Neuron (in vitro differentiated cells): ENCODE results near the gene GSTO1.

ENCODE experiments used
- H2AFZ ChIP-seq: one replicate; pipeline ENCODE4 v1.6.1; 2013; ENCODE audit warnings: low read depth, mild to moderate bottlenecking, inconsistent platforms, low read length, moderate library complexity
- H3K27me3 ChIP-seq: one replicate; pipeline ENCODE4 v1.6.1; 2013; ENCODE audit warnings: low read length; ENCODE audit not compliant: insufficient read depth
- H3K36me3 ChIP-seq: one replicate; pipeline ENCODE4 v1.6.1; 2013; ENCODE audit warnings: low read length; ENCODE audit not compliant: insufficient read depth
- H3K4me1 ChIP-seq: one replicate; pipeline ENCODE4 v1.6.1; 2013; ENCODE audit warnings: low read length; ENCODE audit not compliant: insufficient read depth
- H3K4me3 ChIP-seq: 2 replicates; pipeline ENCODE4 v1.5.1; 2013; ENCODE audit warnings: mild to moderate bottlenecking, low read length, moderate library complexity
- H3K9me3 ChIP-seq: one replicate; pipeline ENCODE4 v1.6.1; 2013; ENCODE audit warnings: low read length

The GSTO1 gene

GRCh38 chr10:104296687-104297436, 42.2 kb downstream of the GSTO1 start:
- Histone ChIP-seq H3K27me3 (no peaks in the 10 kb centered on the region), H3K4me1 (peaks cover 12% of the 10 kb centered on the region), H3K36me3 (no peaks in the 10 kb centered on the region), H3K9me3 (no peaks in the 10 kb centered on the region), H2AFZ (no peak overlapping the region), H3K4me3 (no peak overlapping the region)

GRCh38 chr10:104297697-104298660, 43.3 kb downstream of the GSTO1 start:
- peaks cover 1% of the 10 kb centered on the region for H3K9me3 ChIP-seq
- H3K27me3 ChIP-seq: no peaks in the 10 kb centered on the region
- H2AFZ ChIP-seq: no peak overlapping the region
- peaks cover 10% of the 10 kb centered on the region for H3K4me1 ChIP-seq
- H3K4me3 ChIP-seq: no peak overlapping the region
- no peaks in the 10 kb centered on the region for H3K36me3 ChIP-seq

DNA sequence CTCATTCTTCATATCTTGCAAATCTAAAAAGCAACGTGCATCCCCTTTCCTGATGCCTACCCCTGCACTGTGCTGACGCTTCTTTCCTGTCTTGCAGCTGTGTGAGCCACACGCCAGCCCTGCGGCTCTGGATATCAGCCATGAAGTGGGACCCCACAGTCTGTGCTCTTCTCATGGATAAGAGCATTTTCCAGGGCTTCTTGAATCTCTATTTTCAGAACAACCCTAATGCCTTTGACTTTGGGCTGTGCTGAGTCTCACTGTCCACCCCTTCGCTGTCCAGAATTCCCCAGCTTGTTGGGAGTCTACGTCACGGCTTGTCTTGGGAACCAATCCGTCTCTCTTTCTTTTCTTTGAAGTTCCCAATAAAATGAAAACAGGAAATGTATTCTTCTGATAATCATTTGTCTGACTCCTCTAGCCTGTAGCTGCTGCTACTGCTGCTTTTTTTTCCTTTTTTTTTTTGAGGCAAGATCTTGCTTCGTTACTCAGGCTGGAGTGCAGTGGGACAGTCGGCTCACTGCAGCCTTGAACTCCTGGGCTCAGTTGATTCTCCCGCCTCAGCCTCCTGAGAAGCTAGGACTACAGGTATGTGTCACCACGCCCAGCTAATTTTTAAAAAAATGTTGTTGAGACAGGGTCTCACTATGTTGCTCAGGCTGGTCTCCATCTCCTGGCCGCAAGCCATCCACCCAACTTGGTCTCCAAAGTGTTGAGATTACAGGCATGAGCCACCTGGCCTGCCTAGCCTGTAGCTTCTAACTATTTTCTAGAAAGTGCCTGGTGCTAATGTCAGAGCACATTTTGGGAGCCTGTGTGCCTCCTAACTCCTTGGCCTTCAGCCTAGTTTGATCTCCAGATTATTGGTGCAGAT, 44.6 kb downstream of the GSTO1 start:
- no peaks in the 10 kb centered on the region for H3K27me3 ChIP-seq
- H3K9me3 ChIP-seq: peaks cover 1% of the 10 kb centered on the region
- H3K36me3 ChIP-seq: no peaks in the 10 kb centered on the region
- no peak overlapping the region for H2AFZ ChIP-seq
- peaks cover 10% of the 10 kb centered on the region for H3K4me1 ChIP-seq
- H3K4me3 ChIP-seq: no peak overlapping the region

- Histone ChIP-seq H2AFZ (no peak overlapping the region), H3K9me3 (peaks cover 1% of the 10 kb centered on the region), H3K4me3 (no peak overlapping the region), H3K36me3 (no peaks in the 10 kb centered on the region), H3K27me3 (no peaks in the 10 kb centered on the region), H3K4me1 (peaks cover 10% of the 10 kb centered on the region)
These were observed 45.5 kb downstream of the GSTO1 start for GRCh38 chr10:104300002-104300735.

GRCh38 chr10:104300736-104301292, 46.1 kb downstream of the GSTO1 start:
- Histone ChIP-seq H3K27me3 (no peaks in the 10 kb centered on the region), H3K4me1 (peaks cover 10% of the 10 kb centered on the region), H3K36me3 (no peaks in the 10 kb centered on the region), H3K9me3 (peaks cover 1% of the 10 kb centered on the region), H2AFZ (no peak overlapping the region), H3K4me3 (no peak overlapping the region)

GRCh38 chr10:104301907-104302690, 47.4 kb downstream of the GSTO1 start:
- Histone ChIP-seq H3K4me1 (peaks cover 18% of the 10 kb centered on the region), H3K27me3 (no peaks in the 10 kb centered on the region), H3K9me3 (peaks cover 1% of the 10 kb centered on the region), H3K36me3 (no peaks in the 10 kb centered on the region), H3K4me3 (no peak overlapping the region), H2AFZ (no peak overlapping the region)

DNA sequence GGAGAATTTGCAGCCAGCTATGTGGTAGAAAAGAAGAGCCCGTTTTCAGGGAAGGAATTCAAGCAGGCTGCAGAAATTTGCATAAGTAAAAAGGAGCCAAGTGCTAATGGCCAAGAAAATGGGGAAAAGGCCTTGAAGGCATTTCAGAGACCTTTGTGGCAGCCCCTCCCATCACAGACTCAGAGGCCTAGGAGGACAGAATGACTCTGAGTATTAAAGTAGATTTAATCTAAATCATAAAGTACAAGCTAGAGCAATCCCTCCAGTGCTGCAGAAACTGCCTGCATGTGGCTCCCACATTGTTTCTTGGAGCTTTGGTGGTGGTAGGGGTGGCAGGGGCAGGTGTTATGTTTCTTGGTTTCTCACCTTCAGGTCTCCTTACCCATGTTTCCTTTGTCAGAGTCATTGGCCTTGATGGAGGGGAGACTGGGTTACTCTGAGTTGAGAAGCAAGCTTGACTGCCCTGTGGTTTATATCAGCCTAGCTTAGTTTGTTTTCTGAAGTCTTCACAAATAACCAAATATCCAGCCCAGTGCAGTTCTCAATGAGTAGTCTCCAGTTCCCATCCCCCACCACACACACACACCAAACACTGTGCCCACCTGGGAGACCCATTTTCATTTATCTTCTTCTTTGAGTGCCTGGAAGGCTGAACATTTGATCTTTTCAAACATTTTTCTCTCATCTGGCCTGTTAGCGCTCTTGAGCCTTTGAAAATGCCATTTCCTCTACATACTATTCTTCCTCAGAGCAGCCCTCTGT, 49.1 kb downstream of the GSTO1 start:
- Histone ChIP-seq H3K4me1 (peaks cover 25% of the 10 kb centered on the region), H3K4me3 (no peak overlapping the region), H3K9me3 (peaks cover 1% of the 10 kb centered on the region), H2AFZ (no peak overlapping the region), H3K36me3 (no peaks in the 10 kb centered on the region), H3K27me3 (no peaks in the 10 kb centered on the region)

- Histone ChIP-seq H3K36me3 (no peaks in the 10 kb centered on the region), H3K27me3 (no peaks in the 10 kb centered on the region), H3K4me1 (peaks cover 25% of the 10 kb centered on the region), H3K4me3 (no peak overlapping the region), H3K9me3 (peaks cover 1% of the 10 kb centered on the region), H2AFZ (no peak overlapping the region)
These were observed 49.7 kb downstream of the GSTO1 start for GRCh38 chr10:104304356-104304745.

DNA sequence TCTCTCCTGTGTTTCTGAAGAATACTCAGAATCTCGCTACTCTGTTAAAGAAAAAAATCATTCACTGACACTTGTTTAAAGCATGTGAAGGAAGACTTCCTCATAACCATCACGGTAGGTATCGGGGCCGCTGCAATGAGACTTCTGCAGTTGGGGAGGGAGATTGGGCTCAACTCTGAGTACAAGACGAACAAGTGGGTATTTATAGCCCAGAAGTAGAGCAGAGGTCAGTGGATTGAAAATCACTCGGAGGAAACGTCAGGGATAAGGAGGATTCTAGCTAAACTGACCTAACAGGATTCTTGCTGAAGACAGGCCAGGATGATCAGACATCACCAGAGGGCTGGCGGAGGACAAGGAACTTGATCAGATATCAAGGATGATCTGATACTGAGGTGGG, 50.2 kb downstream of the GSTO1 start:
- Histone ChIP-seq H2AFZ (no peak overlapping the region), H3K4me3 (no peak overlapping the region), H3K27me3 (no peaks in the 10 kb centered on the region), H3K36me3 (no peaks in the 10 kb centered on the region), H3K4me1 (peaks cover 25% of the 10 kb centered on the region), H3K9me3 (peaks cover 1% of the 10 kb centered on the region)

DNA sequence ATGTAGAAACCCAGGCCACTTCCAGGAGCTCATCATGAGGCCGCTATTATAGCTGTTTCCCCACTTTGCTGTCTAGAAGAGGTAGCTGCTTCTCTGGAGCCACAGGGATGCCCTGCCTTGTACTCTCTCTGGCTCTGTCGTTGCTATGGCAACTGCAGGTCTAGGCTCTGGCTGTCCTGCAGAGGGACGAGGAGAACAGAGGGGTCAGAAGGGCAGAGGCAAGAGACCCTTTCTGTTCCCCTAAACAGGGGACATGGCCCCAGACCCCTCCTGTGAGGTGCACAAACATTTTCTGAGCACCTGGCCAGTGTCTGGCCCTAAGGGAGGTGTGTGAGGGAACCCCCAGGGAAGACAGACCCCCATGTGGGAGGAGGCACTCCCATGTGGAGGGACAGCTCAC, 52.2 kb downstream of the GSTO1 start:
- Histone ChIP-seq H3K9me3 (peaks cover 1% of the 10 kb centered on the region), H3K4me1 (peaks cover 15% of the 10 kb centered on the region), H3K4me3 (no peak overlapping the region), H3K36me3 (no peaks in the 10 kb centered on the region), H3K27me3 (no peaks in the 10 kb centered on the region), H2AFZ (no peak overlapping the region)
